Neural cell (in vitro differentiated cells): ENCODE measurements around the gene DHH.

Experiments
- EP300 ChIP-seq: fragments of 450-650 bp; conservative IDR thresholded peaks from 2 replicates; pipeline ENCODE4 v1.6.1; 2014; ENCODE audit warnings: antibody characterized with exemption, mild to moderate bottlenecking, moderate library complexity; ENCODE audit not compliant: poor library complexity, severe bottlenecking
- EZH2 ChIP-seq: fragments of 200-600, 300-800 bp; shearing (Covaris generic), sonication (generic); IDR thresholded peaks from 2 replicates; pipeline ENCODE4 v1.6.1; 2014; ENCODE audit warnings: antibody characterized with exemption, low read length, borderline replicate concordance, mild to moderate bottlenecking; ENCODE audit not compliant: insufficient read depth, poor library complexity, severe bottlenecking
- POLR2AphosphoS5 ChIP-seq: IDR thresholded peaks from 2 replicates; pipeline ENCODE4 v1.6.1; 2012
- RAD21 ChIP-seq: fragments of 450-650 bp; conservative IDR thresholded peaks from 2 replicates; pipeline ENCODE4 v1.6.1; 2014; ENCODE audit warnings: antibody characterized with exemption, mild to moderate bottlenecking, moderate library complexity
- SMC3 ChIP-seq: fragments of 450-650 bp; conservative IDR thresholded peaks from 2 replicates; pipeline ENCODE4 v1.6.1; 2014; ENCODE audit warnings: antibody characterized with exemption, mild to moderate bottlenecking, moderate library complexity; ENCODE audit not compliant: poor library complexity
- TAF1 ChIP-seq: IDR thresholded peaks from 2 replicates; pipeline ENCODE4 v1.6.1; 2012; ENCODE audit warnings: low read depth
- TF ChIP-seq, protein P1 (sequence below): fragments of 450-650 bp; IDR thresholded peaks from 2 replicates; pipeline ENCODE4 v1.5.1; 2014; ENCODE audit warnings: antibody characterized with exemption, mild to moderate bottlenecking, moderate library complexity; ENCODE audit not compliant: poor library complexity, severe bottlenecking
- TF ChIP-seq, protein P2 (sequence below): IDR thresholded peaks from 2 replicates; pipeline ENCODE4 v1.6.1; 2012; ENCODE audit warnings: borderline replicate concordance

DNA sequence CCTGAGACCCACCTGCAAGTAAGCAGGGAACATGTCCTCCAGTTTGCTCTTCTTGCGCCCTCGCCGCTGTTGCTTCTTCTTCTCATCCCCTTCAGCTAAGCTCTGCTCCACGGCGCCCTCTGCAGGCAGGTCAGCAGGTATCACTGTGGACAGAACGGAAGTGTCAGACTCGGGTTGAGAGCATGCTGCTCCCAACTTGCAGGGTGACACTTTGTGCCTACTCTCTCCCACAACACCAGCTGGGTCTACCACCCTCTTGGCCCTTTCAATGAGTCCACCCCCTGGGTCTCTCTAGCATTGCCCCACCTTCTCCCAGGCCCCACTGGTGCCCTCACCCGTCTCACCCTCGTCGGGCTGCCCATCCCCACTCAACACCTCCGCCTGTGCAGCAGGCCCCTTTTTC is 50.7 kb downstream of the DHH start:
- TF ChIP-seq TAF1 (no peak), EZH2 (no peak), EP300 (no peak), POLR2AphosphoS5 (no peak), SMC3 (no peak), RAD21 (no peak)
- TF ChIP-seq, protein P1, sequence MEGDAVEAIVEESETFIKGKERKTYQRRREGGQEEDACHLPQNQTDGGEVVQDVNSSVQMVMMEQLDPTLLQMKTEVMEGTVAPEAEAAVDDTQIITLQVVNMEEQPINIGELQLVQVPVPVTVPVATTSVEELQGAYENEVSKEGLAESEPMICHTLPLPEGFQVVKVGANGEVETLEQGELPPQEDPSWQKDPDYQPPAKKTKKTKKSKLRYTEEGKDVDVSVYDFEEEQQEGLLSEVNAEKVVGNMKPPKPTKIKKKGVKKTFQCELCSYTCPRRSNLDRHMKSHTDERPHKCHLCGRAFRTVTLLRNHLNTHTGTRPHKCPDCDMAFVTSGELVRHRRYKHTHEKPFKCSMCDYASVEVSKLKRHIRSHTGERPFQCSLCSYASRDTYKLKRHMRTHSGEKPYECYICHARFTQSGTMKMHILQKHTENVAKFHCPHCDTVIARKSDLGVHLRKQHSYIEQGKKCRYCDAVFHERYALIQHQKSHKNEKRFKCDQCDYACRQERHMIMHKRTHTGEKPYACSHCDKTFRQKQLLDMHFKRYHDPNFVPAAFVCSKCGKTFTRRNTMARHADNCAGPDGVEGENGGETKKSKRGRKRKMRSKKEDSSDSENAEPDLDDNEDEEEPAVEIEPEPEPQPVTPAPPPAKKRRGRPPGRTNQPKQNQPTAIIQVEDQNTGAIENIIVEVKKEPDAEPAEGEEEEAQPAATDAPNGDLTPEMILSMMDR, result peak; percentile 46
- TF ChIP-seq, protein P2, sequence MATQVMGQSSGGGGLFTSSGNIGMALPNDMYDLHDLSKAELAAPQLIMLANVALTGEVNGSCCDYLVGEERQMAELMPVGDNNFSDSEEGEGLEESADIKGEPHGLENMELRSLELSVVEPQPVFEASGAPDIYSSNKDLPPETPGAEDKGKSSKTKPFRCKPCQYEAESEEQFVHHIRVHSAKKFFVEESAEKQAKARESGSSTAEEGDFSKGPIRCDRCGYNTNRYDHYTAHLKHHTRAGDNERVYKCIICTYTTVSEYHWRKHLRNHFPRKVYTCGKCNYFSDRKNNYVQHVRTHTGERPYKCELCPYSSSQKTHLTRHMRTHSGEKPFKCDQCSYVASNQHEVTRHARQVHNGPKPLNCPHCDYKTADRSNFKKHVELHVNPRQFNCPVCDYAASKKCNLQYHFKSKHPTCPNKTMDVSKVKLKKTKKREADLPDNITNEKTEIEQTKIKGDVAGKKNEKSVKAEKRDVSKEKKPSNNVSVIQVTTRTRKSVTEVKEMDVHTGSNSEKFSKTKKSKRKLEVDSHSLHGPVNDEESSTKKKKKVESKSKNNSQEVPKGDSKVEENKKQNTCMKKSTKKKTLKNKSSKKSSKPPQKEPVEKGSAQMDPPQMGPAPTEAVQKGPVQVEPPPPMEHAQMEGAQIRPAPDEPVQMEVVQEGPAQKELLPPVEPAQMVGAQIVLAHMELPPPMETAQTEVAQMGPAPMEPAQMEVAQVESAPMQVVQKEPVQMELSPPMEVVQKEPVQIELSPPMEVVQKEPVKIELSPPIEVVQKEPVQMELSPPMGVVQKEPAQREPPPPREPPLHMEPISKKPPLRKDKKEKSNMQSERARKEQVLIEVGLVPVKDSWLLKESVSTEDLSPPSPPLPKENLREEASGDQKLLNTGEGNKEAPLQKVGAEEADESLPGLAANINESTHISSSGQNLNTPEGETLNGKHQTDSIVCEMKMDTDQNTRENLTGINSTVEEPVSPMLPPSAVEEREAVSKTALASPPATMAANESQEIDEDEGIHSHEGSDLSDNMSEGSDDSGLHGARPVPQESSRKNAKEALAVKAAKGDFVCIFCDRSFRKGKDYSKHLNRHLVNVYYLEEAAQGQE, result no peak
